H9 (cell line): ENCODE results near the gene TEAD1. TPM values are rescaled to one million over a fixed set of nuclear protein-coding genes. Genes with fewer than 3 reads are reported as not detected.

Experiments
- DNase-seq: peaks from one replicate; pipeline ENCODE4 v3.0.0-alpha.2; 2017
- H2AFZ ChIP-seq: one replicate; pipeline ENCODE4 v1.6.1; 2013; ENCODE audit warnings: mild to moderate bottlenecking, low read length, control low read depth, moderate library complexity
- H2AK5ac ChIP-seq: 2 replicates; pipeline ENCODE4 v1.6.1; 2013; ENCODE audit warnings: low read length, control low read depth, mixed read lengths; ENCODE audit not compliant: insufficient read length
- H2BK120ac ChIP-seq: one replicate; pipeline ENCODE4 v1.6.1; 2013; ENCODE audit warnings: low read depth, mild to moderate bottlenecking, low read length, control low read depth, inconsistent platforms; ENCODE audit not compliant: poor library complexity, severe bottlenecking
- H2BK12ac ChIP-seq: 2 replicates; pipeline ENCODE4 v1.6.1; 2013; ENCODE audit warnings: low read length, control low read depth, mixed read lengths, low read depth; ENCODE audit not compliant: insufficient read length
- H2BK15ac ChIP-seq: 2 replicates; pipeline ENCODE4 v1.6.1; 2013; ENCODE audit warnings: low read depth, low read length, control low read depth
- H2BK20ac ChIP-seq: one replicate; pipeline ENCODE4 v1.6.1; 2013; ENCODE audit warnings: low read depth, mild to moderate bottlenecking, low read length, control low read depth, inconsistent platforms; ENCODE audit not compliant: poor library complexity, severe bottlenecking
- H2BK5ac ChIP-seq: 2 replicates; pipeline ENCODE4 v1.6.1; 2013; ENCODE audit warnings: low read length, control low read depth, mixed read lengths; ENCODE audit not compliant: insufficient read length
- H3K14ac ChIP-seq: 2 replicates; pipeline ENCODE4 v1.6.1; 2013; ENCODE audit warnings: low read length, control low read depth; ENCODE audit not compliant: insufficient read depth
- H3K18ac ChIP-seq: 2 replicates; pipeline ENCODE4 v1.6.1; 2013; ENCODE audit warnings: low read depth, mild to moderate bottlenecking, mixed read lengths, low read length, control low read depth; ENCODE audit not compliant: insufficient read length
- H3K23ac ChIP-seq: 2 replicates; pipeline ENCODE4 v1.6.1; 2013; ENCODE audit warnings: low read length, control low read depth, mixed read lengths, low read depth; ENCODE audit not compliant: insufficient read length
- H3K23me2 ChIP-seq: 2 replicates; pipeline ENCODE4 v1.6.1; 2013; ENCODE audit warnings: low read depth, mild to moderate bottlenecking, mixed read lengths, low read length, control low read depth; ENCODE audit not compliant: insufficient read length, poor library complexity, severe bottlenecking
- H3K27ac ChIP-seq: 2 replicates; pipeline ENCODE4 v1.5.1; 2013; ENCODE audit warnings: low read length, control low read depth, mixed read lengths, low read depth; ENCODE audit not compliant: insufficient read length
- H3K27me3 ChIP-seq: 2 replicates; pipeline ENCODE4 v1.6.1; 2013; ENCODE audit warnings: low read length, control low read depth, inconsistent platforms; ENCODE audit not compliant: insufficient read depth
- H3K4ac ChIP-seq: 2 replicates; pipeline ENCODE4 v1.6.1; 2013; ENCODE audit warnings: low read depth, mild to moderate bottlenecking, control low read depth, inconsistent platforms, low read length, moderate library complexity
- H3K4me1 ChIP-seq: 2 replicates; pipeline ENCODE4 v1.6.1; 2013; ENCODE audit warnings: low read length, control low read depth, inconsistent platforms; ENCODE audit not compliant: insufficient read depth
- H3K4me2 ChIP-seq: 2 replicates; pipeline ENCODE4 v1.6.1; 2013; ENCODE audit warnings: low read length, control low read depth, mixed read lengths; ENCODE audit not compliant: insufficient read length, insufficient read depth
- H3K56ac ChIP-seq: 2 replicates; pipeline ENCODE4 v1.6.1; 2013; ENCODE audit warnings: low read depth, mild to moderate bottlenecking, mixed read lengths, low read length, control low read depth; ENCODE audit not compliant: insufficient read length
- H3K79me1 ChIP-seq: 2 replicates; pipeline ENCODE4 v1.6.1; 2013; ENCODE audit warnings: low read depth, mild to moderate bottlenecking, moderate library complexity, low read length, control low read depth, inconsistent platforms; ENCODE audit not compliant: insufficient read depth, poor library complexity, severe bottlenecking
- H3K79me2 ChIP-seq: 2 replicates; pipeline ENCODE4 v1.6.1; 2013; ENCODE audit warnings: low read length, control low read depth, inconsistent platforms; ENCODE audit not compliant: insufficient read depth
- H3K9ac ChIP-seq: 2 replicates; pipeline ENCODE4 v1.6.1; 2013; ENCODE audit warnings: low read length, control low read depth, mixed read lengths; ENCODE audit not compliant: insufficient read length; ENCODE audit errors: extremely low read depth
- H3K9me3 ChIP-seq: one replicate; pipeline ENCODE4 v1.6.1; 2013; ENCODE audit warnings: low read depth, low read length, inconsistent platforms; ENCODE audit not compliant: control insufficient read depth
- H3T11ph ChIP-seq: one replicate; pipeline ENCODE4 v1.6.1; 2013; ENCODE audit warnings: mild to moderate bottlenecking, low read length, control low read depth, inconsistent platforms
- H4K20me1 ChIP-seq: one replicate; pipeline ENCODE4 v1.6.1; 2013; ENCODE audit not compliant: control insufficient read depth, insufficient read length, insufficient read depth
- H4K5ac ChIP-seq: 2 replicates; pipeline ENCODE4 v1.6.1; 2013; ENCODE audit warnings: low read depth, mild to moderate bottlenecking, mixed read lengths, low read length, control low read depth; ENCODE audit not compliant: insufficient read length
- H4K8ac ChIP-seq: replicated peaks from 2 replicates; pipeline ENCODE4 v1.6.1; 2013; ENCODE audit warnings: low read length, control low read depth, mixed read lengths, low read depth; ENCODE audit not compliant: insufficient read length
- H4K91ac ChIP-seq: 2 replicates; pipeline ENCODE4 v1.6.1; 2013; ENCODE audit warnings: low read depth, mild to moderate bottlenecking, moderate library complexity, mixed read lengths, low read length, control low read depth; ENCODE audit not compliant: insufficient read length
- H3K27ac Mint-ChIP-seq, 3 experiments: 2 replicates in 2 of 3; 3 replicates in 1 of 3; pipeline ENCODE4 v1.8.0; 2020 to 2021; ENCODE audit warnings: mixed read lengths in 3 of 3, mild to moderate bottlenecking in 1 of 3, moderate library complexity in 1 of 3
- H3K27me3 Mint-ChIP-seq: 2 replicates; pipeline ENCODE4 v1.8.0; 2021; ENCODE audit warnings: low read depth, mild to moderate bottlenecking, moderate library complexity, mixed read lengths
- H3K36me3 Mint-ChIP-seq, 3 experiments: 2 replicates in 2 of 3; 3 replicates in 1 of 3; pipeline ENCODE4 v1.8.0; 2020 to 2021; ENCODE audit warnings: low read depth in 3 of 3, mixed read lengths in 3 of 3; ENCODE audit not compliant: insufficient read depth in 1 of 3
- H3K4me1 Mint-ChIP-seq, 2 experiments: 2 replicates each; pipeline ENCODE4 v1.8.0; 2020; ENCODE audit warnings: mixed read lengths in 2 of 2
- H3K4me3 Mint-ChIP-seq, 2 experiments: 2 replicates in 1 of 2; 3 replicates in 1 of 2; pipeline ENCODE4 v1.8.0; 2020 to 2021; ENCODE audit warnings: mild to moderate bottlenecking in 2 of 2, mixed read lengths in 2 of 2, moderate library complexity in 1 of 2
- H3K9me3 Mint-ChIP-seq, 2 experiments: 2 replicates in 1 of 2; 3 replicates in 1 of 2; pipeline ENCODE4 v1.8.0; 2020; ENCODE audit warnings: mild to moderate bottlenecking in 2 of 2, mixed read lengths in 2 of 2, moderate library complexity in 1 of 2
- CTCF ChIP-seq: fragments of 200-600 bp; sonication (generic); conservative IDR thresholded peaks from 3 replicates; pipeline ENCODE4 v1.8.0; 2021; ENCODE audit warnings: antibody characterized with exemption, mild to moderate bottlenecking
- WGBS: extraction: QIAGEN DNeasy Blood & Tissue Kit; methylation state at CpG from one replicate; pipeline ENCODE4 v1.1.7; 2013; ENCODE audit warnings: missing lambda C conversion rate, low lambda C conversion rate, mixed read lengths; ENCODE audit not compliant: insufficient read length; ENCODE audit errors: extremely low coverage; 5-methylcytosine and 5-hydroxymethylcytosine counted together
- total RNA-seq: library from RNA; stranded (reverse); gene quantifications from 2 replicates; pipeline ENCODE4 v1.2.1, GENCODE V29; 2021

TEAD1 gene
- total RNA-seq, 1 experiment from 2014 or later = 75.1 TPM

- H3K27ac ChIP-seq = no peak overlapping the region
- no peak overlapping the region for H3K23ac ChIP-seq
- WGBS = no CpG with 5 or more reads among the region's 1 CpG
- H3K27me3 ChIP-seq = no peaks in the 10 kb centered on the region
- no peak overlapping the region for H2BK15ac ChIP-seq
- no peak overlapping the region for H2AK5ac ChIP-seq
- H2BK12ac ChIP-seq = no peak overlapping the region
- no peaks in the 10 kb centered on the region for H3K23me2 ChIP-seq
- Mint-ChIP-seq H3K27ac (no peak overlapping the region; a peak in 1 of 7 replicates), H3K4me1 (peaks cover 51 to 57% of the 10 kb centered on the region in 2 experiments), H3K9me3 (no peaks in the 10 kb centered on the region), H3K36me3 (no peaks in the 10 kb centered on the region; a peak in 3 of 7 replicates), H3K27me3 (no peaks in the 10 kb centered on the region), H3K4me3 (no peak overlapping the region)
- H3K4ac ChIP-seq = no peak overlapping the region
- no peak overlapping the region for H2BK20ac ChIP-seq
- H3K9me3 ChIP-seq = no peaks in the 10 kb centered on the region
- H3T11ph ChIP-seq = no peak overlapping the region
- H2BK120ac ChIP-seq = no peak overlapping the region
- no peak overlapping the region for H4K8ac ChIP-seq
- no peak overlapping the region for H2BK5ac ChIP-seq
- no peaks in the 10 kb centered on the region for H4K20me1 ChIP-seq
- H3K56ac ChIP-seq = no peak overlapping the region
- DNase-seq = no peak
- no peak overlapping the region for H3K18ac ChIP-seq
- H4K91ac ChIP-seq = no peak overlapping the region
- peaks cover 14% of the 10 kb centered on the region for H3K4me1 ChIP-seq
- H3K9ac ChIP-seq = no peak overlapping the region
- H3K4me2 ChIP-seq = no peak overlapping the region
- TF ChIP-seq CTCF = no peak
- peaks cover 2% of the 10 kb centered on the region for H3K79me1 ChIP-seq
- H2AFZ ChIP-seq = no peak overlapping the region
- no peak overlapping the region for H3K14ac ChIP-seq
- no peaks in the 10 kb centered on the region; the same call in 1 of the 2 replicates for H3K79me2 ChIP-seq
- no peak overlapping the region for H4K5ac ChIP-seq
Observed at GRCh38 chr11:12789054-12789453, 114.8 kb downstream of the TEAD1 start.
